HepG2 (cell line): Measurements from ENCODE around the gene FCHSD1. TPM values are rescaled to one million over a fixed set of nuclear protein-coding genes. Genes with fewer than 3 reads are reported as not detected.

ENCODE experiments used
- ATAC-seq: fragments of 200-7000 bp; cut with Tn5 transposase; 3 replicates; pipeline ENCODE4 v1.9.1; 2020; ENCODE audit warnings: mild to moderate bottlenecking, moderate library complexity
- BruUV-seq: library from RNA; stranded (reverse); fragments of 400-500 nt; replicated peaks from 2 replicates; lab custom pipeline; 2021; lab: Mats Ljungman, UMichigan
- CTCF ChIA-PET: fragments of 300-600 bp; formaldehyde crosslinking; extraction: SDS; loops from one replicate; lab custom pipeline; 2021; ENCODE audit warnings: low total read pairs, inconsistent platforms, low intra/inter-chr PET ratio; lab: Yijun Ruan, JAX
- POLR2A ChIA-PET: fragments of 350-600 bp; sonication (Branson Sonifier 250); formaldehyde crosslinking; loops from one replicate; lab custom pipeline; 2020; ENCODE audit warnings: antibody characterized with exemption, inconsistent platforms; lab: Yijun Ruan, JAX
- DNase-seq: peaks from one replicate; pipeline ENCODE4 v3.0.0-alpha.2; 2015; ENCODE audit warnings: low spot score
- FAIRE-seq: peaks from 3 replicates; lab custom pipeline; 2011; peaks lifted over from hg19 to GRCh38; lab: Jason Lieb, UNC
- H2AFZ ChIP-seq: one replicate; pipeline ENCODE4 v1.6.1; 2011; ENCODE audit warnings: low read length, inconsistent platforms
- H3K27ac ChIP-seq: fragments of 300-600 bp; 3 replicates; pipeline ENCODE4 v1.8.0; 2011; ENCODE audit warnings: mixed run types, mild to moderate bottlenecking, mixed read lengths, low read length, inconsistent platforms; ENCODE audit not compliant: insufficient read depth; ENCODE audit errors: extremely low read length
- H3K27me3 ChIP-seq, 2 experiments: fragments of 200-600 bp in 1 of 2; 2 replicates in 1 of 2; 3 replicates in 1 of 2; pipeline versions ENCODE4 v1.6.0 to v1.8.0; 2011; ENCODE audit warnings: low read length in 2 of 2, mild to moderate bottlenecking in 2 of 2, moderate library complexity in 2 of 2, inconsistent platforms in 1 of 2; ENCODE audit not compliant: insufficient read depth in 2 of 2, control insufficient read depth in 1 of 2
- H3K36me3 ChIP-seq, 2 experiments: fragments of 200-600 bp in 1 of 2; replicated peaks in 1 of 2; 2 replicates in 1 of 2; 3 replicates in 1 of 2; pipeline versions ENCODE4 v1.5.1 to v1.8.0; 2011; ENCODE audit warnings: low read length in 2 of 2, inconsistent platforms in 1 of 2; ENCODE audit not compliant: insufficient read depth in 2 of 2, control insufficient read depth in 1 of 2
- H3K4me1 ChIP-seq: 2 replicates; pipeline ENCODE4 v1.5.1; 2012; ENCODE audit warnings: low read length, inconsistent platforms; ENCODE audit not compliant: insufficient read depth
- H3K4me2 ChIP-seq: 2 replicates; pipeline ENCODE4 v1.6.0; 2011; ENCODE audit warnings: low read depth, low read length, inconsistent platforms
- H3K4me3 ChIP-seq, 3 experiments: fragments of 200-600 bp in 1 of 3; sonication (generic), shearing (Covaris generic) in 1 of 3; replicated peaks in 1 of 3; 2 replicates each; pipeline ENCODE4 v1.5.1; 2011 to 2016; ENCODE audit warnings: low read length in 3 of 3, inconsistent platforms in 2 of 3, low read depth in 2 of 3, mild to moderate bottlenecking in 2 of 3, control low read depth in 1 of 3, mixed read lengths in 1 of 3; ENCODE audit not compliant: insufficient read depth in 1 of 3
- H3K79me2 ChIP-seq: one replicate; pipeline ENCODE4 v1.6.1; 2011; ENCODE audit warnings: low read length, inconsistent platforms; ENCODE audit not compliant: insufficient read depth
- H3K9ac ChIP-seq: 2 replicates; pipeline ENCODE4 v1.6.0; 2011; ENCODE audit warnings: mild to moderate bottlenecking, low read depth, low read length, inconsistent platforms; ENCODE audit not compliant: insufficient read depth
- H3K9me3 ChIP-seq: 2 replicates; pipeline ENCODE4 v1.5.1; 2012; ENCODE audit warnings: mild to moderate bottlenecking, low read length
- H4K20me1 ChIP-seq: 2 replicates; pipeline ENCODE4 v1.6.0; 2011; ENCODE audit warnings: inconsistent platforms, mild to moderate bottlenecking, low read length, moderate library complexity; ENCODE audit not compliant: insufficient read depth
- EEA1 ChIP-seq: sonication (generic); formaldehyde crosslinking; IDR thresholded peaks from 2 replicates; pipeline ENCODE4 v1.5.1; 2020; ENCODE audit warnings: mild to moderate bottlenecking, missing genetic modification reagents, borderline replicate concordance
- EZH2 ChIP-seq: conservative IDR thresholded peaks from 2 replicates; pipeline ENCODE4 v1.6.1; 2012; ENCODE audit warnings: mild to moderate bottlenecking, low read depth, low read length, moderate library complexity
- NFE2L1 ChIP-seq: sonication (generic); formaldehyde crosslinking; IDR thresholded peaks from 2 replicates; pipeline ENCODE4 v1.4.0; 2020; ENCODE audit warnings: missing genetic modification reagents, mild to moderate bottlenecking, borderline replicate concordance
- ZNF251 ChIP-seq: sonication (generic); formaldehyde crosslinking; IDR thresholded peaks from 2 replicates; pipeline ENCODE4 v1.9.0; 2021; ENCODE audit warnings: mild to moderate bottlenecking, missing genetic modification reagents
- ZNF296 ChIP-seq: sonication (generic); formaldehyde crosslinking; conservative IDR thresholded peaks from 2 replicates; pipeline ENCODE4 v1.5.0; 2020; ENCODE audit warnings: mild to moderate bottlenecking, missing genetic modification reagents
- ZNF749 ChIP-seq: sonication (generic); formaldehyde crosslinking; IDR thresholded peaks from 2 replicates; pipeline ENCODE4 v1.8.0; 2022; ENCODE audit warnings: mild to moderate bottlenecking, missing genetic modification reagents, moderate library complexity, borderline replicate concordance
- WGBS: methylation state at CpG from one replicate; pipeline ENCODE4 v1.1.6; 2017; ENCODE audit warnings: low lambda C conversion rate; 5-methylcytosine and 5-hydroxymethylcytosine counted together
- in situ Hi-C: cut with HindIII; loops from 2 replicates; pipeline ENCODE4 v1.10.0; 2017; ENCODE audit warnings: low pct_unique_long_range_greater_than_20kb; ENCODE audit not compliant: extremely low pct_ligation_motif_present
- intact Hi-C: fragments of 100-400 bp; cut with micrococcal nuclease; formaldehyde crosslinking; loops from one replicate; pipeline ENCODE4 v1.10.0; 2022; ENCODE audit not compliant: unreplicated experiment
- polyA plus RNA-seq, 8 experiments: library from polyadenylated mRNA; depleted of rRNA in 3 of 8; stranded (reverse) in 7 of 8; unstranded in 1 of 8; fragments of >200 nt; fragmentation: Illumina TruSeq in 4 of 8; extraction: Trizol in 4 of 8; gene quantifications; 2 replicates each; pipeline versions ENCODE4 v1.2.1 to v1.2.3, GENCODE V29; 2011 to 2016; ENCODE audit warnings: low read depth in 4 of 8, missing spikeins in 1 of 8, mixed read lengths in 1 of 8; ENCODE audit not compliant: insufficient read depth in 1 of 8
- total RNA-seq, 5 experiments: library from RNA; depleted of rRNA; stranded (reverse); fragments of >200 nt; fragmentation: Illumina TruSeq; extraction: Trizol; gene quantifications; 2 replicates each; pipeline ENCODE4 v1.2.3, GENCODE V29; 2016; ENCODE audit warnings: low read depth in 1 of 5
- TF ChIP-seq, protein P1 (sequence below): sonication (generic); formaldehyde crosslinking; IDR thresholded peaks from 2 replicates; pipeline ENCODE4 v1.8.0; 2022; ENCODE audit warnings: missing genetic modification reagents, mild to moderate bottlenecking, moderate library complexity, borderline replicate concordance
- TF ChIP-seq, protein P2 (sequence below): sonication (generic); formaldehyde crosslinking; IDR thresholded peaks from 2 replicates; pipeline ENCODE4 v1.5.1; 2020; ENCODE audit warnings: mild to moderate bottlenecking, missing genetic modification reagents, moderate library complexity
- TF ChIP-seq, protein P3 (sequence below): IDR thresholded peaks from 2 replicates; pipeline ENCODE4 v1.6.1; 2016; ENCODE audit warnings: missing compliant biosample characterization, missing genetic modification reagents, borderline replicate concordance

The FCHSD1 gene
- total and polyA plus RNA-seq, 2 of the 13 experiments (the other 11 are each of a cell fraction or from before 2014, with no cell fraction given), result 5.5 to 15.4 TPM

DNA sequence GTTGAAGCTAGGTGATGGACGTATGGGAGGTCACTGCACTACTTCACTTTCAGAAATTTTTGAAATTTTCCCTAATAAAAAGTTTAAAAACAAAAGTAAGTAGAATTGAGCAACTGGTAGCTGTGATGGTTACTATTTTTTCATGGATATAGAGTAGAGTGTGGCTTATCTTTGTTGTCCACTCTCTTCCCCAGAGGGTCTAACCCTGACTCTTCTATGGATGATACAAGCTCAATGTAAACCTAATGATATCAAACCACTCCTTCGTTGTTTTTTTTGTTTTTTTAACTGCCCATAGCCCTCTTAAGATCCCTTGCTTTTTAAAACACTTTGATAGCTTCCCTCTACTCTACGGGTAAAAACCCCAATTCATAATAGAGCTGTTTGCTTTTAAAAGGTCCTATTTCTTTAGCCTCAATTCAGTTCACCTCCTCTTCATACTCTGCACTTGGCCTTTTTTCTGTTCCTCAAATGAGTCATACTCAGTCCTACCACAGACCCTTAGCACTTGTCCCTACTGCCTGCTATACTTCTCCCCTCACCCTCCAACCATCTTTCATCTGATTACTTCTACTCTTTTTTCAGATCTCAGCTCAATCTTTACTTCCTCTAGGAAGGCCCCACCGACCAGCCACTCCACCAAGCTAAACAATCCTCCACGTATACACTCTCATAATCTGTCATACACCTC lies 17.2 kb downstream of the FCHSD1 start:
- in situ Hi-C loops (no loop called here), intact Hi-C loops (no loop called here)
- ChIA-PET CTCF (no interaction called here), POLR2A (interaction anchor here (0.5 kb wide), 1 partner anchor 1534 kb away, joined by 3 read pairs; no protein-coding TSS in a partner anchor)
- Histone ChIP-seq H3K4me2 (no peak overlapping the region), H2AFZ (no peak overlapping the region), H3K9ac (no peak overlapping the region), H4K20me1 (peaks cover 7% of the 10 kb centered on the region), H3K79me2 (peaks cover 48% of the 10 kb centered on the region), H3K9me3 (no peaks in the 10 kb centered on the region), H3K27ac (no peak overlapping the region), H3K4me3 (no peak overlapping the region), H3K27me3 (no peaks in the 10 kb centered on the region; a peak in 1 of 5 replicates), H3K4me1 (peaks cover 40% of the 10 kb centered on the region), H3K36me3 (peaks cover 10 to 34% of the 10 kb centered on the region in 2 experiments)
- BruUV-seq, result no TSS peak
- DNase-seq (no peak), FAIRE-seq (no peak), ATAC-seq (no peak)
- TF ChIP-seq NFE2L1 (CRISPR knock-in tag) (no peak), EZH2 (no peak), ZNF296 (CRISPR knock-in tag) (no peak)
- TF ChIP-seq, protein P1, sequence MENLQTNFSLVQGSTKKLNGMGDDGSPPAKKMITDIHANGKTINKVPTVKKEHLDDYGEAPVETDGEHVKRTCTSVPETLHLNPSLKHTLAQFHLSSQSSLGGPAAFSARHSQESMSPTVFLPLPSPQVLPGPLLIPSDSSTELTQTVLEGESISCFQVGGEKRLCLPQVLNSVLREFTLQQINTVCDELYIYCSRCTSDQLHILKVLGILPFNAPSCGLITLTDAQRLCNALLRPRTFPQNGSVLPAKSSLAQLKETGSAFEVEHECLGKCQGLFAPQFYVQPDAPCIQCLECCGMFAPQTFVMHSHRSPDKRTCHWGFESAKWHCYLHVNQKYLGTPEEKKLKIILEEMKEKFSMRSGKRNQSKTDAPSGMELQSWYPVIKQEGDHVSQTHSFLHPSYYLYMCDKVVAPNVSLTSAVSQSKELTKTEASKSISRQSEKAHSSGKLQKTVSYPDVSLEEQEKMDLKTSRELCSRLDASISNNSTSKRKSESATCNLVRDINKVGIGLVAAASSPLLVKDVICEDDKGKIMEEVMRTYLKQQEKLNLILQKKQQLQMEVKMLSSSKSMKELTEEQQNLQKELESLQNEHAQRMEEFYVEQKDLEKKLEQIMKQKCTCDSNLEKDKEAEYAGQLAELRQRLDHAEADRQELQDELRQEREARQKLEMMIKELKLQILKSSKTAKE (CRISPR knock-in tag), result no peak
- 96% methylated on average over 5 of the region's 5 CpGs for WGBS

DNA sequence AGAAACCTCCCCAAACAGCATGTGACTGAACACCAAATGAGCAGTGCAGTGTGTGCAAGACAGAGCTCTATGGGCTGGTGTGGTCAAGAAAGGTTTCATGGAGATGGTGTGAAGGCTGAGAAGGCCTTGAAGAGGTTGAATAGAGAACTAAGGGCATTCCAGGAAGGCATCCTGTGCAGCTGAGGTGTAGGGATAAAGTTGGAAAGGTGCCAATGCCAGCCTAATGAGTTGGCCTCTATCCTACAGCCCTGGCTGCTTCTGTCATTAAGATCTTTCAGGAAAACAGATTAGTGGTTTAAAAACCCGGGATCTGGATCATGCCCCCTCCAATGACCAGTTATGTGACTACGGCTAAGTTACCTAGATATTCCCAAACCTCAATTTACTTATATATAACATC lies 18.6 kb downstream of the FCHSD1 start:
- Histone ChIP-seq H3K27ac (no peak overlapping the region), H2AFZ (no peak overlapping the region), H3K9ac (no peak overlapping the region), H3K27me3 (no peaks in the 10 kb centered on the region; a peak in 1 of 5 replicates), H3K4me3 (no peak overlapping the region), H3K4me2 (no peak overlapping the region), H3K4me1 (peaks cover 31% of the 10 kb centered on the region), H3K36me3 (peaks cover 17 to 42% of the 10 kb centered on the region in 2 experiments), H3K9me3 (no peaks in the 10 kb centered on the region), H4K20me1 (peaks cover 7% of the 10 kb centered on the region), H3K79me2 (peaks cover 48% of the 10 kb centered on the region)
- POLR2A ChIA-PET, result interaction anchor here (1.0 to 1.6 kb wide), 2 partner anchors 18 to 312 kb away, joined by 3 read pairs; partner anchors contain the start of genes FCHSD1 and TAF7
- BruUV-seq, result no TSS peak
- CTCF ChIA-PET, result no interaction called here
- ATAC-seq, result no peak
- 97% methylated on average over 2 of the region's 2 CpGs for WGBS
- FAIRE-seq, result no peak
- DNase-seq, result no peak
- in situ Hi-C loops (no loop called here), intact Hi-C loops (no loop called here)
- TF ChIP-seq, protein P2, sequence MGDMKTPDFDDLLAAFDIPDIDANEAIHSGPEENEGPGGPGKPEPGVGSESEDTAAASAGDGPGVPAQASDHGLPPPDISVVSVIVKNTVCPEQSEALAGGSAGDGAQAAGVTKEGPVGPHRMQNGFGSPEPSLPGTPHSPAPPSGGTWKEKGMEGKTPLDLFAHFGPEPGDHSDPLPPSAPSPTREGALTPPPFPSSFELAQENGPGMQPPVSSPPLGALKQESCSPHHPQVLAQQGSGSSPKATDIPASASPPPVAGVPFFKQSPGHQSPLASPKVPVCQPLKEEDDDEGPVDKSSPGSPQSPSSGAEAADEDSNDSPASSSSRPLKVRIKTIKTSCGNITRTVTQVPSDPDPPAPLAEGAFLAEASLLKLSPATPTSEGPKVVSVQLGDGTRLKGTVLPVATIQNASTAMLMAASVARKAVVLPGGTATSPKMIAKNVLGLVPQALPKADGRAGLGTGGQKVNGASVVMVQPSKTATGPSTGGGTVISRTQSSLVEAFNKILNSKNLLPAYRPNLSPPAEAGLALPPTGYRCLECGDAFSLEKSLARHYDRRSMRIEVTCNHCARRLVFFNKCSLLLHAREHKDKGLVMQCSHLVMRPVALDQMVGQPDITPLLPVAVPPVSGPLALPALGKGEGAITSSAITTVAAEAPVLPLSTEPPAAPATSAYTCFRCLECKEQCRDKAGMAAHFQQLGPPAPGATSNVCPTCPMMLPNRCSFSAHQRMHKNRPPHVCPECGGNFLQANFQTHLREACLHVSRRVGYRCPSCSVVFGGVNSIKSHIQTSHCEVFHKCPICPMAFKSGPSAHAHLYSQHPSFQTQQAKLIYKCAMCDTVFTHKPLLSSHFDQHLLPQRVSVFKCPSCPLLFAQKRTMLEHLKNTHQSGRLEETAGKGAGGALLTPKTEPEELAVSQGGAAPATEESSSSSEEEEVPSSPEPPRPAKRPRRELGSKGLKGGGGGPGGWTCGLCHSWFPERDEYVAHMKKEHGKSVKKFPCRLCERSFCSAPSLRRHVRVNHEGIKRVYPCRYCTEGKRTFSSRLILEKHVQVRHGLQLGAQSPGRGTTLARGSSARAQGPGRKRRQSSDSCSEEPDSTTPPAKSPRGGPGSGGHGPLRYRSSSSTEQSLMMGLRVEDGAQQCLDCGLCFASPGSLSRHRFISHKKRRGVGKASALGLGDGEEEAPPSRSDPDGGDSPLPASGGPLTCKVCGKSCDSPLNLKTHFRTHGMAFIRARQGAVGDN (CRISPR knock-in tag), result no peak
- TF ChIP-seq, protein P3, sequence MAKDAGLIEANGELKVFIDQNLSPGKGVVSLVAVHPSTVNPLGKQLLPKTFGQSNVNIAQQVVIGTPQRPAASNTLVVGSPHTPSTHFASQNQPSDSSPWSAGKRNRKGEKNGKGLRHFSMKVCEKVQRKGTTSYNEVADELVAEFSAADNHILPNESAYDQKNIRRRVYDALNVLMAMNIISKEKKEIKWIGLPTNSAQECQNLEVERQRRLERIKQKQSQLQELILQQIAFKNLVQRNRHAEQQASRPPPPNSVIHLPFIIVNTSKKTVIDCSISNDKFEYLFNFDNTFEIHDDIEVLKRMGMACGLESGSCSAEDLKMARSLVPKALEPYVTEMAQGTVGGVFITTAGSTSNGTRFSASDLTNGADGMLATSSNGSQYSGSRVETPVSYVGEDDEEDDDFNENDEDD (CRISPR knock-in tag), result no peak
- no peak for TF ChIP-seq ZNF251 (CRISPR knock-in tag)
- no peak for TF ChIP-seq EEA1 (CRISPR knock-in tag)
- no peak for TF ChIP-seq ZNF749 (CRISPR knock-in tag)
